GM18868 (cell line): ENCODE data around the gene SASH1.

Experiments used
- ATAC-seq: cut with Tn5 transposase; IDR thresholded peaks from one replicate; pipeline ENCODE4 v1.9.1; 2021; ENCODE audit warnings: mild to moderate bottlenecking, moderate library complexity; ENCODE audit not compliant: unreplicated experiment

The SASH1 gene

GRCh38 chr6:148398244-148398643 is 55.6 kb downstream of the SASH1 start:
- ATAC-seq: no peak

GRCh38 chr6:148398678-148399077 is 56.0 kb downstream of the SASH1 start:
- no peak for ATAC-seq

GRCh38 chr6:148401571-148401970 is 58.9 kb downstream of the SASH1 start:
- no peak for ATAC-seq

- no peak for ATAC-seq
Measured at GRCh38 chr6:148404456-148405054, 61.9 kb downstream of the SASH1 start.

- ATAC-seq: no peak
Measured at GRCh38 chr6:148405894-148406293, 63.3 kb downstream of the SASH1 start.

- ATAC-seq: no peak
Measured at GRCh38 chr6:148406579-148407371, 64.1 kb downstream of the SASH1 start.

- ATAC-seq: no peak
Measured at GRCh38 chr6:148407372-148407771, 64.7 kb downstream of the SASH1 start.

GRCh38 chr6:148413321-148414091 is 70.9 kb downstream of the SASH1 start:
- ATAC-seq: no peak

- no peak for ATAC-seq
Measured at GRCh38 chr6:148414092-148414489, 71.5 kb downstream of the SASH1 start.

GRCh38 chr6:148414836-148415235 is 72.2 kb downstream of the SASH1 start:
- ATAC-seq: no peak

- no peak for ATAC-seq
Measured at GRCh38 chr6:148415511-148416260, 73.0 kb downstream of the SASH1 start.

- ATAC-seq: no peak
Measured at GRCh38 chr6:148416330-148416965, 73.8 kb downstream of the SASH1 start.

- no peak for ATAC-seq
Measured at GRCh38 chr6:148417045-148417444, 74.4 kb downstream of the SASH1 start.

- ATAC-seq: no peak
Measured at GRCh38 chr6:148419430-148419829, 76.8 kb downstream of the SASH1 start.

GRCh38 chr6:148422085-148422484 is 79.4 kb downstream of the SASH1 start:
- no peak for ATAC-seq

- no peak for ATAC-seq
Measured at GRCh38 chr6:148423133-148423532, 80.5 kb downstream of the SASH1 start.

GRCh38 chr6:148423601-148424270 is 81.1 kb downstream of the SASH1 start:
- ATAC-seq: no peak

GRCh38 chr6:148425443-148425842 is 82.8 kb downstream of the SASH1 start:
- ATAC-seq: no peak

- no peak for ATAC-seq
Measured at GRCh38 chr6:148426317-148426977, 83.8 kb downstream of the SASH1 start.

GRCh38 chr6:148427333-148427732 is 84.7 kb downstream of the SASH1 start:
- no peak for ATAC-seq
